Upper lobe of left lung (tissue), 4 donors: ENCODE results near the gene TRIM37.

Experiments
- CTCF ChIP-seq, 6 experiments: fragments of 450-650 bp in 4 of 6; fragments of 200-600 bp in 2 of 6; sonication (generic) in 2 of 6; IDR thresholded peaks; one replicate each; pipeline ENCODE4 v1.5.1; 2016 to 2019; ENCODE audit warnings: antibody characterized with exemption in 6 of 6
- POLR2AphosphoS5 ChIP-seq, 2 donors: sonication (generic); formaldehyde crosslinking; IDR thresholded peaks; one replicate each; pipeline ENCODE4 v1.5.1; 2017; ENCODE audit warnings: antibody characterized with exemption in 2 of 2

DNA sequence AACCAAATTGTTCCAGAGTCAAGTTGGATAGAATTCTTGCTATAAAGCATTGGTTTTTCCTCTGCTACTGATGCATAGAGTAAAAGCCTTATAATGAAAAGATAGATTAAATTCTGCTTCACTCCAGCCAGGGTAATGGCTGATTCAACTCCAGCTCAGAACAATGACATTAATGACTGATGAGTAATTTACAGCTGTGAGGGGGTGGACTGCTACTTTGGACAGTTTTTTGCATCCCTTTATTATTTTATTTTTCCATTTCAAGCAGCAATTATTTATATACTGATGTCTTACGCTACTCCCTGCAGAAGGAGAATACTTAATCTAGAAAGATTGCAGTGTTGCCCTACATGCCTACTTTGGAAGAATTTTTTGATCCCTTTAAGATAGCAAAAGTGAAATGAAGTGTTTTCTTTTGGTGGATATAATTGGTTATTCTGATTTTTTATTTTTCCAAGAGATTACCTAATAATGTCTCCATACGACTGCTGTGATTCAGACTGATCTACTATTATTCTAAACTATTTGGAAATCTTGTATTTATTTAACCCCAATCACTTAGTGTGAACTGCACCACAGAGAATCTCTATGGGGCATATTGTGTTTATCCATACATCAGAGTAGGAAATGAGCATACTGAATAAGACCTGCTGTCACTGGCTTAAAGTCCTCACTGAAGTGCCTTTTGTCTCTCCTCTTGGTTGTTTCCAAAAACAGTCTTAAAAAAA, 149.5 kb downstream of the TRIM37 start:
- TF ChIP-seq CTCF (IDR thresholded peaks at IDR 0.05) (no peak), POLR2AphosphoS5 (IDR thresholded peaks at IDR 0.05) (no peak)
